Lower leg skin (tissue), 4 donors: ENCODE measurements around the gene PRRT1. TPM values are rescaled to one million over a fixed set of nuclear protein-coding genes. Genes with fewer than 3 reads are reported as not detected.
A peak's percentile ranks its signal among the peaks of the same experiment; 100 is the strongest.

Experiments used
- DNase-seq, 2 donors: peaks; one replicate each; pipeline ENCODE4 v3.0.0-alpha.2; 2019; ENCODE audit warnings: low spot score in 2 of 2
- H3K4me3 ChIP-seq: fragments of 200-600 bp; sonication (generic); 2 replicates; pipeline ENCODE4 v1.5.1; 2017; ENCODE audit warnings: mild to moderate bottlenecking, low read depth; ENCODE audit not compliant: poor library complexity, severe bottlenecking
- CTCF ChIP-seq, 3 donors: fragments of 450-650 bp; IDR thresholded peaks; one replicate each; pipeline ENCODE4 v1.5.1; 2016; ENCODE audit warnings: antibody characterized with exemption in 3 of 3, mild to moderate bottlenecking in 3 of 3, moderate library complexity in 2 of 3
- POLR2A ChIP-seq, 2 donors: fragments of 450-650 bp; IDR thresholded peaks; one replicate each; pipeline ENCODE4 v1.6.1; 2016 to 2017; ENCODE audit warnings: antibody characterized with exemption in 2 of 2, mild to moderate bottlenecking in 1 of 2, moderate library complexity in 1 of 2
- WGBS, 2 donors: methylation state at CpG; one replicate each; pipeline ENCODE4 v1.1.5; 2018; 5-methylcytosine and 5-hydroxymethylcytosine counted together
- intact Hi-C: fragments of 100-400 bp; cut with DNase I; formaldehyde crosslinking; loops from one replicate; pipeline ENCODE4 v1.15.0; 2023; ENCODE audit warnings: low total_unique reads
- total RNA-seq, 4 donors: library from RNA; depleted of rRNA; stranded (reverse); fragments of >200 nt; gene quantifications; one replicate each; pipeline ENCODE4 v1.1.0, GENCODE V29; 2016

PRRT1 gene
- total RNA-seq, 4 donors from 2014 or later, result 0.56 to 2.6 (median 0.94) TPM

- H3K4me3 ChIP-seq, result peak within 1 kb of the TSS; percentile 77
- intact Hi-C loops, result no loop called here
- 0 to 1% methylated on average over 24 to 27 of the region's 27 CpGs for WGBS, 2 donors
- DNase-seq, result peak; percentile 96 to 99
- TF ChIP-seq CTCF (IDR thresholded peaks at IDR 0.05), result no peak
- peak in 1 of 2 donors; percentile 39 for TF ChIP-seq POLR2A (IDR thresholded peaks at IDR 0.05)
These were observed 24.2 kb upstream of the PRRT1 start, which contains the start of gene AGPAT1 for GRCh38 chr6:32175711-32176475. TSS of gene AGPAT1 (minus strand) at chr6:32176084. CDS start at chr6:32171496, 4,588 bp downstream.

- H3K4me3 ChIP-seq, result peak overlapping the region; percentile 77
- no peak for TF ChIP-seq POLR2A (IDR thresholded peaks at IDR 0.05)
- DNase-seq, result no peak
- intact Hi-C loops, result no loop called here
- 6 to 16% methylated on average over 2 of the region's 2 CpGs for WGBS, 2 donors
These were observed 23.6 kb upstream of the PRRT1 start for GRCh38 chr6:32175322-32175710.

GRCh38 chr6:32174416-32174815 lies 22.7 kb upstream of the PRRT1 start:
- 75 to 88% methylated on average over 1 of the region's 1 CpG for WGBS, 2 donors
- H3K4me3 ChIP-seq, result no peak overlapping the region
- TF ChIP-seq CTCF (IDR thresholded peaks at IDR 0.05) (no peak), POLR2A (IDR thresholded peaks at IDR 0.05) (no peak)
- intact Hi-C loops, result no loop called here
- DNase-seq, result no peak

- H3K4me3 ChIP-seq, result no peak overlapping the region
- TF ChIP-seq POLR2A (IDR thresholded peaks at IDR 0.05) (no peak), CTCF (IDR thresholded peaks at IDR 0.05) (no peak)
- intact Hi-C loops, result no loop called here
- DNase-seq, result no peak
- 50 to 51% methylated on average over 4 of the region's 4 CpGs for WGBS, 2 donors
These were observed 21.4 kb upstream of the PRRT1 start for GRCh38 chr6:32173051-32173727.

GRCh38 chr6:32171234-32171633 lies 19.5 kb upstream of the PRRT1 start:
- intact Hi-C loops, result no loop called here
- TF ChIP-seq POLR2A (IDR thresholded peaks at IDR 0.05), result no peak
- no peak for TF ChIP-seq CTCF (IDR thresholded peaks at IDR 0.05)
- WGBS, 2 donors, result 95 to 96% methylated on average over 6 of the region's 6 CpGs

GRCh38 chr6:32170294-32170693 lies 18.6 kb upstream of the PRRT1 start:
- 94 to 95% methylated on average over 11 of the region's 11 CpGs for WGBS, 2 donors
- no peak for TF ChIP-seq POLR2A (IDR thresholded peaks at IDR 0.05)
- no peak for TF ChIP-seq CTCF (IDR thresholded peaks at IDR 0.05)
- no peak for DNase-seq
- no peak overlapping the region for H3K4me3 ChIP-seq
- intact Hi-C loops, result no loop called here

More at GRCh38 chr6:32171234-32171633, 19.5 kb upstream of the PRRT1 start:
- no peak for DNase-seq
- no peak overlapping the region for H3K4me3 ChIP-seq
